ENCODE results near the gene EVI5.

The EVI5 gene

GRCh38 chr1:92571578-92571977, 213.3 kb downstream of the EVI5 start:
- no peaks in the 10 kb centered on the region for H3K4me1 ChIP-seq (ENCODE audit: control insufficient read depth, insufficient read depth, low read length)
- H3K36me3 ChIP-seq (ENCODE audit: control insufficient read depth, insufficient read depth, low read length) = no peaks in the 10 kb centered on the region
- H3K4me3 ChIP-seq (ENCODE audit: low read length) = no peak overlapping the region

DNA sequence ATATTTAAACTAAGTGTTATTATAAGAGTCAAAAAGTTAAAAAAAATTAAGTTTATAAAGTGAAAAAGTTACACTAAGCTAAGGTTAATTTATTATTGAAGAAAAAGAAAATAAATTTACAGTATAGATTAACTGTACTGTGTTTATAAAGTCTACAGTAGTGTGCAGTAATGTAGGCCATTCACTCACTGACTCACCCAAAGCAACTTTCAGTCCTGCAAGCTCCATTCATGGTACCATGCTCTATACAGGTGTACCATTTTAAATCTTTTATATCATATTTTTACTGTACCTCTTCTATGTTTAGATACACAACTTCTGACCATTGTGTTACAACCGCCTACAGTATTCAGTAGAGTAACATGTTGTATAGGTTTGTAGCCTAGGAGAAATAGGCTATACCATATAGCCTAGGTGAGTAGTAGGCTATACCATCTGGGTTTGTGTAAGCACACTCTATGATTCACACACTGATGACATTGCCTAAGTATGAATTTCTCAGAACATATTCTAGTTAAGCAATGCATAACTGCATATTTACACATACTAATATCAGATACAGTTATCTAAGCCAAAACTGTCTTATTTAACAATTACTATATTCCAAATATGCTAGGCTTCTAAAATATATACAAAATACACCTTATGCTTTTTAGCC, 217.6 kb downstream of the EVI5 start:
- no peak overlapping the region for H3K9ac ChIP-seq (ENCODE audit: low read length)
- no peaks in the 10 kb centered on the region for H3K4me1 ChIP-seq (ENCODE audit: control insufficient read depth, insufficient read depth, low read length)
- no peaks in the 10 kb centered on the region for H3K36me3 ChIP-seq (ENCODE audit: control insufficient read depth, insufficient read depth, low read length)
- no peaks in the 10 kb centered on the region for H3K27me3 ChIP-seq (ENCODE audit: control insufficient read depth, insufficient read depth, low read length)
- H3K27ac ChIP-seq (ENCODE audit: low read depth, low read length) = no peak overlapping the region
- H3K4me3 ChIP-seq (ENCODE audit: low read length) = no peak overlapping the region

More at GRCh38 chr1:92571578-92571977, 213.3 kb downstream of the EVI5 start:
- H3K9ac ChIP-seq (ENCODE audit: low read length) = no peak overlapping the region
- H3K27me3 ChIP-seq (ENCODE audit: control insufficient read depth, insufficient read depth, low read length) = no peaks in the 10 kb centered on the region
- H3K27ac ChIP-seq (ENCODE audit: low read depth, low read length) = no peak overlapping the region

- Histone ChIP-seq H3K36me3 (ENCODE audit: control insufficient read depth, insufficient read depth, low read length) (no peaks in the 10 kb centered on the region), H3K4me3 (ENCODE audit: low read length) (no peak overlapping the region), H3K27ac (ENCODE audit: low read depth, low read length) (no peak overlapping the region), H3K9ac (ENCODE audit: low read length) (no peak overlapping the region), H3K4me1 (ENCODE audit: control insufficient read depth, insufficient read depth, low read length) (no peaks in the 10 kb centered on the region), H3K27me3 (ENCODE audit: control insufficient read depth, insufficient read depth, low read length) (no peaks in the 10 kb centered on the region)
These were observed 221.3 kb downstream of the EVI5 start for GRCh38 chr1:92563457-92564216.

GRCh38 chr1:92556350-92556749, 228.6 kb downstream of the EVI5 start:
- no peak overlapping the region for H3K9ac ChIP-seq (ENCODE audit: low read length)
- H3K27ac ChIP-seq (ENCODE audit: low read depth, low read length) = no peak overlapping the region
- H3K27me3 ChIP-seq (ENCODE audit: control insufficient read depth, insufficient read depth, low read length) = no peaks in the 10 kb centered on the region
- no peak overlapping the region for H3K4me3 ChIP-seq (ENCODE audit: low read length)
- H3K4me1 ChIP-seq (ENCODE audit: control insufficient read depth, insufficient read depth, low read length) = no peaks in the 10 kb centered on the region
- H3K36me3 ChIP-seq (ENCODE audit: control insufficient read depth, insufficient read depth, low read length) = no peaks in the 10 kb centered on the region

- H3K27ac ChIP-seq (ENCODE audit: low read depth, low read length) = no peak overlapping the region
- H3K4me1 ChIP-seq (ENCODE audit: control insufficient read depth, insufficient read depth, low read length) = no peaks in the 10 kb centered on the region
- H3K27me3 ChIP-seq (ENCODE audit: control insufficient read depth, insufficient read depth, low read length) = no peaks in the 10 kb centered on the region
- no peak overlapping the region for H3K9ac ChIP-seq (ENCODE audit: low read length)
- no peak overlapping the region for H3K4me3 ChIP-seq (ENCODE audit: low read length)
- H3K36me3 ChIP-seq (ENCODE audit: control insufficient read depth, insufficient read depth, low read length) = no peaks in the 10 kb centered on the region
These were observed 230.7 kb downstream of the EVI5 start for GRCh38 chr1:92554216-92554615.

- no peak overlapping the region for H3K9ac ChIP-seq (ENCODE audit: low read length)
- no peak overlapping the region for H3K4me3 ChIP-seq (ENCODE audit: low read length)
- H3K4me1 ChIP-seq (ENCODE audit: control insufficient read depth, insufficient read depth, low read length) = no peaks in the 10 kb centered on the region
- no peak overlapping the region for H3K27ac ChIP-seq (ENCODE audit: low read depth, low read length)
- H3K36me3 ChIP-seq (ENCODE audit: control insufficient read depth, insufficient read depth, low read length) = no peaks in the 10 kb centered on the region
- H3K27me3 ChIP-seq (ENCODE audit: control insufficient read depth, insufficient read depth, low read length) = no peaks in the 10 kb centered on the region
These were observed 233.0 kb downstream of the EVI5 start for GRCh38 chr1:92551916-92552315.

- H3K4me3 ChIP-seq (ENCODE audit: low read length) = no peak overlapping the region
- H3K9ac ChIP-seq (ENCODE audit: low read length) = no peak overlapping the region
- H3K27ac ChIP-seq (ENCODE audit: low read depth, low read length) = no peak overlapping the region
- H3K27me3 ChIP-seq (ENCODE audit: control insufficient read depth, insufficient read depth, low read length) = no peaks in the 10 kb centered on the region
- H3K36me3 ChIP-seq (ENCODE audit: control insufficient read depth, insufficient read depth, low read length) = no peaks in the 10 kb centered on the region
- H3K4me1 ChIP-seq (ENCODE audit: control insufficient read depth, insufficient read depth, low read length) = no peaks in the 10 kb centered on the region
These were observed 240.1 kb downstream of the EVI5 start for GRCh38 chr1:92544756-92545165.

- Histone ChIP-seq H3K4me1 (ENCODE audit: control insufficient read depth, insufficient read depth, low read length) (no peaks in the 10 kb centered on the region), H3K9ac (ENCODE audit: low read length) (no peak overlapping the region), H3K36me3 (ENCODE audit: control insufficient read depth, insufficient read depth, low read length) (no peaks in the 10 kb centered on the region), H3K27me3 (ENCODE audit: control insufficient read depth, insufficient read depth, low read length) (no peaks in the 10 kb centered on the region), H3K27ac (ENCODE audit: low read depth, low read length) (no peak overlapping the region), H3K4me3 (ENCODE audit: low read length) (no peak overlapping the region)
These were observed 241.5 kb downstream of the EVI5 start for GRCh38 chr1:92543131-92544055.

- Histone ChIP-seq H3K4me3 (ENCODE audit: low read length) (no peak overlapping the region), H3K9ac (ENCODE audit: low read length) (no peak overlapping the region), H3K27ac (ENCODE audit: low read depth, low read length) (no peak overlapping the region), H3K36me3 (ENCODE audit: control insufficient read depth, insufficient read depth, low read length) (no peaks in the 10 kb centered on the region), H3K4me1 (ENCODE audit: control insufficient read depth, insufficient read depth, low read length) (no peaks in the 10 kb centered on the region), H3K27me3 (ENCODE audit: control insufficient read depth, insufficient read depth, low read length) (no peaks in the 10 kb centered on the region)
These were observed 246.4 kb downstream of the EVI5 start for GRCh38 chr1:92538413-92539061.

- H3K4me3 ChIP-seq (ENCODE audit: low read length) = no peak overlapping the region
- no peak overlapping the region for H3K27ac ChIP-seq (ENCODE audit: low read depth, low read length)
- H3K9ac ChIP-seq (ENCODE audit: low read length) = no peak overlapping the region
- H3K4me1 ChIP-seq (ENCODE audit: control insufficient read depth, insufficient read depth, low read length) = no peaks in the 10 kb centered on the region
- H3K36me3 ChIP-seq (ENCODE audit: control insufficient read depth, insufficient read depth, low read length) = no peaks in the 10 kb centered on the region
- H3K27me3 ChIP-seq (ENCODE audit: control insufficient read depth, insufficient read depth, low read length) = no peaks in the 10 kb centered on the region
These were observed 246.9 kb downstream of the EVI5 start for GRCh38 chr1:92538048-92538412.

GRCh38 chr1:92536980-92537884, 247.7 kb downstream of the EVI5 start:
- H3K4me3 ChIP-seq (ENCODE audit: low read length) = no peak overlapping the region
- H3K27me3 ChIP-seq (ENCODE audit: control insufficient read depth, insufficient read depth, low read length) = no peaks in the 10 kb centered on the region
- no peak overlapping the region for H3K27ac ChIP-seq (ENCODE audit: low read depth, low read length)
- H3K36me3 ChIP-seq (ENCODE audit: control insufficient read depth, insufficient read depth, low read length) = no peaks in the 10 kb centered on the region
- no peaks in the 10 kb centered on the region for H3K4me1 ChIP-seq (ENCODE audit: control insufficient read depth, insufficient read depth, low read length)
- no peak overlapping the region for H3K9ac ChIP-seq (ENCODE audit: low read length)
